HG02973 (cell line): ENCODE results near the gene JDP2.

Experiments
- ATAC-seq: cut with Tn5 transposase; IDR thresholded peaks from one replicate; pipeline ENCODE4 v1.9.1; 2021; ENCODE audit warnings: moderate library complexity; ENCODE audit not compliant: unreplicated experiment

JDP2 gene

GRCh38 chr14:75409316-75410205 lies 18.3 kb upstream of the JDP2 start:
- no peak for ATAC-seq

GRCh38 chr14:75411214-75411540 lies 16.6 kb upstream of the JDP2 start:
- ATAC-seq: no peak

GRCh38 chr14:75413013-75413412 lies 14.8 kb upstream of the JDP2 start:
- no peak for ATAC-seq

- ATAC-seq: no peak
These were observed 10.1 kb upstream of the JDP2 start for GRCh38 chr14:75417674-75418073.

GRCh38 chr14:75418850-75419768 lies 8.7 kb upstream of the JDP2 start:
- peak; percentile 62 for ATAC-seq

GRCh38 chr14:75422169-75422568 lies 5.7 kb upstream of the JDP2 start:
- ATAC-seq: no peak

GRCh38 chr14:75424496-75424895 lies 3.3 kb upstream of the JDP2 start:
- no peak for ATAC-seq

- ATAC-seq: no peak
These were observed 2.4 kb upstream of the JDP2 start for GRCh38 chr14:75425446-75425845.

- ATAC-seq: peak; percentile 63
These were observed 1.3 kb upstream of the JDP2 start for GRCh38 chr14:75426332-75427125.

- ATAC-seq: peak; percentile 29
These were observed 718 bp upstream of the JDP2 start for GRCh38 chr14:75427126-75427481.

- ATAC-seq: no peak
These were observed 645 bp downstream of the JDP2 start for GRCh38 chr14:75428230-75429104.

- no peak for ATAC-seq
These were observed 1.7 kb downstream of the JDP2 start for GRCh38 chr14:75429562-75429961.

GRCh38 chr14:75430116-75430515 lies 2.3 kb downstream of the JDP2 start:
- ATAC-seq: no peak

GRCh38 chr14:75430526-75430925 lies 2.7 kb downstream of the JDP2 start:
- no peak for ATAC-seq

GRCh38 chr14:75430976-75431375 lies 3.2 kb downstream of the JDP2 start:
- no peak for ATAC-seq

GRCh38 chr14:75431827-75432226 lies 4.0 kb downstream of the JDP2 start:
- ATAC-seq: no peak

GRCh38 chr14:75432411-75432810 lies 4.6 kb downstream of the JDP2 start:
- ATAC-seq: no peak

- ATAC-seq: no peak
These were observed 5.8 kb downstream of the JDP2 start for GRCh38 chr14:75433631-75434071.

- ATAC-seq: no peak
These were observed 6.5 kb downstream of the JDP2 start for GRCh38 chr14:75434138-75434889.

- ATAC-seq: no peak
These were observed 7.0 kb downstream of the JDP2 start for GRCh38 chr14:75434890-75435248.
